Measurements from ENCODE around the gene ZNF688.
"Not testable (repeated sequence)": the region's sequence is repeated elsewhere in the genome, so short reads cannot be mapped to it uniquely, and the experiment has no call there.

ZNF688 gene

DNA sequence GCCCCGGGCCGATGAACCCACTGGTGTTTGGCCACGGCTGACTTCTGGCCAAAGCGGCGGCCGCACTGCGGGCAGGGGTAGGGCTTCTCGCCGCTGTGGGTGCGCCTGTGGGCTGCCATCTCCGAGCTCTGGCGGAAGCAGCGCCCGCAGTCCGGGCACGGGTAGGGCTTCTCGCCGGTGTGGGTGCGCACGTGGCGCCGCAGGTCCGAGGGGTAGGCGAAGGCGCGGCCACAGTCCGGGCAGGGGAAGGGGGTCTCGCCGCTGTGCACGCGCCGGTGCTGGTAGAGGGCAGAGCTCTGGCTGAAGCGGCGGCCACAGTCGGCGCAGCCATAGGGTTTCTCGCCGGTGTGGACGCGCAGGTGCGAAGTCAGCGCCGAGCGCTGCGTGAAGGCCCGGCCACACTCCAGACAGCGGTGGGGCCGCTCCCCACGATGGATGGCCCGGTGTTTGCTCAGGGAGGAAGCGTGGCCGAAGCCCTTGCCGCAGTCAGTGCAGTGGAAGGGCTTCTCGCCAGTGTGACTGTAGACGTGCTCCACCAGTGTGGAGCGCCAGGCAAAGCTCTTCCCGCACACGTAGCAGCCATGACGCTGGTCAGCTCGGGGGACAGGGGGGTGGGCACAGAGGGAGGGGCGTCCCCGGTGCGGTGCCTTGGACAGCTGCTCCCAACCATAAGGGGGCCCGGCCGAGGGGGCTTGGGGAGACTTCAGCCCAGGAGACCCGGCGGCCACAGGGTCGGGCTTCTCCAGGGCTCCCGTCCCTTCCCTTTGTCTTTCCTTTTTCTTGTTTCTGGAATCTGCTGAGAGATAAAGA lies 16.0 kb downstream of the ZNF688 start:
- no peak for DNase-seq

DNA sequence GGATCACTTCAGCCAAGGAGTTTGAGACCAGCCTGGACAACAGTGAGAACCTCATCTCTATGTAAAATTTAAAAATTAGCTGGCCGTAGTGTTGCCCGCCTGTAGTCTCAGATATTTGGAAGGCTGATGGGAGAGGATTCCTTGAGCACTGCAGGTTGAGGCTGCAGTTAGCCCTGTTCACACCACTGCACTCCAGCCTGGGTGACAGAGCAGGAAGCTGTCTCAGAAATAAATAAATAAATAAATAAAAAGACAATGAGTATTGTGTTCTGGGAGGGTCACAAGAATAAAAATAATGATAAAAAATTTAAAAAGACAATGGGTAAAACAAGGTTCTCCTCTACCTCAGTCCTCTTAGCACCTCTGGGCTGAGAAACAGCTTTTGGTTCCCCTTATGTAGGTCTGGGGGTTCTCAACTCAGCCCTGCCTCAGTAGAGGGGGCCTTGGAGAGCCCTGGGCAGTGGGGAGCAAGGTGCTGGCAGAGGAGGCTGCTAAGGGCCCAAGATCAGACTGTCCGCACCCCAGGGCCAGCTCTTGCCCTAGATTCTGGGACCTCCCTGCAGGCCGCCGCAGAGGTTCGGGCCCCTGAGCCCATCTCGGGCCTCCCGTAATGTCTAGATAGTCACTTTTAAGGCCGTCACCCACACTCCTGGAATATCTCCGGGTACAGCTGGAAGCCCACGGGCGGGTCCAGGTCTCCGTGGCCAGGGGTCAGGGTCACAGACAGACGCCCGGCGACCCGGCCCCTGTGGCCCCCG lies 16.8 kb downstream of the ZNF688 start:
- DNase-seq, result no peak

DNA sequence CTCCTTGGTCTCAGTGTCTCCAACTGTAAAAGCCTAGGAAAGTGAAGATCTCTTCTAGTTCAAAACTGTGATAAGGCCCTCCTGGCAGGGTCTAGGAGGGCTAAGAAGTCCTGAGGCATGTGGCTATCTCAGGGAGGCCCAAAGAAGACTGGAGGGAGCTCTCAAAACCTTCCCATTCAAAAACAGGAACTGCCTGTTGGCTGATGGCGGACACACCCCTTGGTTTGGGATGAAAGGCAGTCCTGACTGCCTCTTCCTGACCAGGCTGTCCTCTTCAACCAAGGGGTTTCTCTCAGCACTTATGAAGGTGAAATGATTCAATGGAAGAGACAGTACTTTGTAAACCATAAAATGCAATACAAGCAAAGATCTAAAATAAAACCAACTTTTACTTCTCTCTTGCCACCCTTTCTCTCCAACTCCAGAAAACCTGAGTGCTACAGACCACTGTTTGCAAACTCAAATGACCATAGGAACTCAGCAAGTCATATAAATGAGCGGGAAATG lies 18.1 kb downstream of the ZNF688 start:
- no peak for DNase-seq

DNA sequence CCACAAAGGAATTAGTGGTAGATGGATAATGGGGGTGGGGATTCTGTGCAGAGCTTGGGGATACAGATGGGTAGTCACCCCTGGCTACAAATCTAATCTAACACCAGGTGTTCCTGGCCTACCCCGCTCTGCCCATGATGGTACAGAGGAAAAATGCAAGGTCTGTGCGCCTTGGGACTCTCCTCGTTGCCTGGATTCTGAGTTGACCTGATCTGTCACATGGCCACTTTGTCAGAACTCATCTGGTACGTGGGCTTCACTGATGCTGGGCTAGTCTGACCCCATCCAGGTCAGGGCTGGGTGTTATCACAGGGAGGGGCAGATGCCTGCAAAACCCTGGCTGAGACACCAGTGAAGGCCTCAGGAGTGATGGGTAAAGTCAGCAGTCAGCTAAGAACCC lies 18.6 kb downstream of the ZNF688 start:
- DNase-seq, result no peak

DNA sequence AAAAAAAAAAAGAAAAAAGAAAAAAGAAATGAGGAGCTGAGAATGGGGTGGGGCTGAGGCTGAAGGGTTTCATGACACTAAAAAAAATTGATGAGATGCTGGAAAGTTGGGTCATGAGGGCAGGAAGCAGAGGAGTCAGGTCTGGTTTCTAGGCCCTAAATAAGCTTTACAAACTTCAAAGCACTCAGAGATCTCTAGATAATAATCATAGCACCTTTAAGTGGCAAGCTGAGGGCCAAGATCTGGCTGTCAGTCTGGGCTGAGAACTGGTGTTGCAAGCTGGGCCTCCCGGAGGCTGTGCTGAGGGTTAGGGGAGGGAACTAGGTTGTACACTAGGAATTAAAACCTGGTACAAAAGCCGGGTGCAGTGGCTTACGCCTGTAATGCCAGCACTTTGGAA lies 19.7 kb downstream of the ZNF688 start:
- DNase-seq, result peak; percentile 56

DNA sequence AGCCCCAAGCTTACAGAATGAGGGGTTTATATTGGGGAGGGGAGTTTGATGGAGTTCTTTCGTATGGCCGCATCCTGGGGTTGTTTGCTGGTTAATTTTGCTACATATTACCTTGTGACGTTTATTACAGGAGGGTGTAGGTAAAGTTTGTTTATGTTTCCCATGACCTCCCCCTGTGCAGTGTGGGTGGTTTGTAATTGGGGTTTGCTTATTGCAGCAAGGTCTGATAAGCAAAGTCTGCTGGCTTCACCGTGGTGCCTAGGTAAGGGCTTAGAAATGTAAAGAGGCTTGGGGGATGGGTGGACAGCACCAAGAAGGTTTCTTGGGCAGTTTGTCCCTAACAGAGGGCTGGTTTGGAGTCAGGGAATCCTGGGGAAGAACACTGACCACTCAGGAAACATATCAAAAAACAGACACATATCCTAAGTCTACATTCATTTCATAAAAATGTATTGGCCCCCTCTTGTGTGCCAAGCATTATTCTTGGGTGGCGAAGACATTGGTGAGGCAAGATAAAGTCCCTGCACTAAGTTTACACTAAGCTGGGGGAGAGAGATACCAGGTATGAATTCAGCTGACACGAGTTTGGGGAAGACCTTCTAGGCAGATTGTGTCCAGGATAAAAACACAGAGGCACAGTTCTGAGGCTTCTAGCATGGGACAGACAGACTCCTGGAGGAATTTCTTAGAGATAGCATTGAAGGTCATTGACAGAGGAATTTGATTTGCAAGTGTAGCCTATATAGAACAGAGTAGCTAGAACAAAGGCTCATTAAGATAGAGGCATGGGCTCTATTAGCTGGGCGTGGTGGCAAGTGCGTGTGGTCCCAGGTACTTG lies 22.9 kb downstream of the ZNF688 start:
- DNase-seq, result no peak

DNA sequence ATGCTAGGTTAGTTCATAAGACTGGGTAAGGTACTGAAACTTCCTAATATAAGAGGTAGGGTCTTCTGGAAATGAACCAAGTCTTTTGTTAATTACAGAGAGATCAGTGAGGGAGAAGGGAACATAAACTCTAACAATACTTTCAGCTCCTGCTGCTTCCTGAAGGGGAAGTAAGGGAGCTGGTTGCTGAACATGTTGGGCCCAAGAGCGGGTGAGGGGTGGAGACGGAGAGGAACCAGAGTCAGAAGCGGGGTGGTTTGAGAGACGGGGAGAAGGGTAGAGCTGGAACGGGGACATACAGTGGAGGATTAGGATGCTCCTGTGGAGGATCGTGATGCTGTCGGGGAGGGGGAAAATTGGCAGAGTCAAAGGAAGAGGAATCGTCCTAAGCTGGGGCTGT lies 25.4 kb downstream of the ZNF688 start:
- DNase-seq, result no peak

DNA sequence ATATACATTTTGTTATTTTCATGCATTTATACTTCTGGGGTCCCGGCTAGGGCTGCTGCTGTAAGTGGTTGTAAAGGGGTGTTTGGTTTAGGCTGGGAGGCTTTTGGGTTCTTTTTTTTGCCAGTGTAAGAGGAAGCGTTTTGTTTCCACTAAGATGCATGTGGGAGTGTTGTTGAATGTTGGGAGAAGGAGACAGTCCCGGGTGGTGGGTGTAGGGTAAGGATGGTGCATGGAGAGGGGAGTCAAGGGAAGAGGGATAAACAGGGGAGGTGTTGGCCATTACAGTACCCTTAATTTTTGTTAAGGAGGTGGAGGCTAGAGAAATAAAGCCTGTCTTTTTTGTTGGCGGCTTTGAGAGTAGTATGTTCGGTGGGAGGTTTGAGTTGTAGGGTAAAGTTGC lies 28.4 kb downstream of the ZNF688 start:
- no peak for DNase-seq

DNA sequence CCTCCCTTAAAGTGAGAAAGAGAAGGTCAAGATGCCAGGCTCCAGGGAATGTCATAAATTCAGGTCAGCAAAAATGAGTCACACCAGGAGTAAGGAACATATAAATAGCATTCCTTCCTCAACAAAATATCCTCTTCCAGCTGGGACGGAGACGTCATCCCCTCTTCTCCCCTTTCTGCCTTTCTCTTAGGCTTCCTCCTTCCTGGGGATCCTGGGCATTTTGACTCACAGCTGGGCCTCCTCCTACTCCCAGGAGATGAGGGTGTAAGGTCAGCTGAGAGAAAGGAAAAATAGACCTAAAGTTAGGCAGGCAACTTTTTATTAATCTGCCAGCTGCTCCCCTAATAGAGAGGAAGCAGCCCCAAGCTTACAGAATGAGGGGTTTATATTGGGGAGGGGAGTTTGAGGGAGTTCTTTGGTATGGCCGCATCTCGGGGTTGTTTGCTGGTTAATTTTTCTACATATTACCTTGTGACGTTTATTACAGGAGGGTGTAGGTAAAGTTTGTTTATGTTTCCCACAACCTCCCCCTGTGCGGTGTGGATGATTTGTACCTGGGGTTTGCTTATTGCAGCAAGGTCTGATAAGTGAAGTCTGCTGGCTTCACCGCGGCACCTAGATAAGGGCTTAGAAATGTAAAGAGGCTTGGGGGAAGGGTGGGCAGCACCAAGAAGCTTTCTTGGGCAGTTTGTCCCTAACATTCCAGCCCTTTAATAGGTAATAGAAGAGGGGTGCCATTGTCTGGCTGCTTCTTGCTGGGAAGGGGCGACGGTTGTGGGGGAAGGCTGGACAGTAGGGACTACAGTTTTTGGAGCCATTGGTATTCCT lies 29.8 kb downstream of the ZNF688 start:
- DNase-seq, result no peak

DNA sequence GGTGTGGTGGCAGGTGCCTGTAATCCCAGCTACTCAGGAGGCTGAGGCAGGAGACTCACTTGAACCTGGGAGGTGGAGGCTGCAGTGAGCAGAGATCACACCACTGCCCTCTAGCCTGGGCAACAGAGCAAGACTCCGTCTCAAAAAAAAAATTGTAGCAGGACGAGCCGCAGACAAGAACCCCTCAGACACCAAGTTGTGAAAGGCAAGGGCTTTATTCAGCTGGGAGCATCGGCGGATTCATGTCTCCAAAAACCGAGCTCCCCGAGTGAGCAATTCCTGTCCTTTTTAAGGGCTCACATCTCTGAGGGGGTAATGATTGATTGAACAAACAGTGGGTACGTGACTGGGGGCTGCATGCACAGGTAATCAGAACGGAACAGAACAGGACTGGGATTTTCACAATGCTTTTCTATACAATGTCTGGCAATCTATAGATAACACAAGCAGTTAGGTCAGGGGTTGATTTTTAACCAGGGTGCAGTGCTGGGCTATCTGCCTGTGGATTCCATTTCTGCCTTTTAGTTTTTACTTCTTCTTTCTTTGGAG lies 30.5 kb downstream of the ZNF688 start:
- not testable (repeated sequence) for DNase-seq

DNA sequence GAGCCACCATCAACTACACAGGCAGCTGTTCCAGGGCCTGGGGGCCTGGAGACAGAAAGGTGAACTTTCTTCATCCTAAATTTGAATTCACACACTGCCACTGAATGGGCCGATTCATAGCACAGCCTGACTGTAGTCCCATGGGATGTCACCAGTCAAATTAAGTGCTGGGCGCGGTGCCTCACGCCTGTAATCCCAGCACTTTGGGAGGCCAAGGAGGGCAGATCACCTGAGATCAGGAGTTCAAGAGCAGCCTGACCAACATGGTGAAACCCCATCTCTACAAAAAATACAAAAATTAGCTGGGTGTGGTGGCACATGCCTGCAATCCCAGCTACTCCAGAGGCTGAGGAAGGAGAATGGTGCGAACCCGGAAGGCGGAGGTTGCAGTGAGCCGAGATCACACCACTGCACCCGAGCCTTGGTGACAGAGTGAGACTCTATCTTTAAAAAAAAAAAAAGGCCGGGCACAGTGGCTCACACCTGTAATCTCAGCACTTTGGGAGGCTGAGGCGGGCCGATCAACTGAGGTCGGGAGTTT lies 31.5 kb downstream of the ZNF688 start:
- not testable (repeated sequence) for DNase-seq

DNA sequence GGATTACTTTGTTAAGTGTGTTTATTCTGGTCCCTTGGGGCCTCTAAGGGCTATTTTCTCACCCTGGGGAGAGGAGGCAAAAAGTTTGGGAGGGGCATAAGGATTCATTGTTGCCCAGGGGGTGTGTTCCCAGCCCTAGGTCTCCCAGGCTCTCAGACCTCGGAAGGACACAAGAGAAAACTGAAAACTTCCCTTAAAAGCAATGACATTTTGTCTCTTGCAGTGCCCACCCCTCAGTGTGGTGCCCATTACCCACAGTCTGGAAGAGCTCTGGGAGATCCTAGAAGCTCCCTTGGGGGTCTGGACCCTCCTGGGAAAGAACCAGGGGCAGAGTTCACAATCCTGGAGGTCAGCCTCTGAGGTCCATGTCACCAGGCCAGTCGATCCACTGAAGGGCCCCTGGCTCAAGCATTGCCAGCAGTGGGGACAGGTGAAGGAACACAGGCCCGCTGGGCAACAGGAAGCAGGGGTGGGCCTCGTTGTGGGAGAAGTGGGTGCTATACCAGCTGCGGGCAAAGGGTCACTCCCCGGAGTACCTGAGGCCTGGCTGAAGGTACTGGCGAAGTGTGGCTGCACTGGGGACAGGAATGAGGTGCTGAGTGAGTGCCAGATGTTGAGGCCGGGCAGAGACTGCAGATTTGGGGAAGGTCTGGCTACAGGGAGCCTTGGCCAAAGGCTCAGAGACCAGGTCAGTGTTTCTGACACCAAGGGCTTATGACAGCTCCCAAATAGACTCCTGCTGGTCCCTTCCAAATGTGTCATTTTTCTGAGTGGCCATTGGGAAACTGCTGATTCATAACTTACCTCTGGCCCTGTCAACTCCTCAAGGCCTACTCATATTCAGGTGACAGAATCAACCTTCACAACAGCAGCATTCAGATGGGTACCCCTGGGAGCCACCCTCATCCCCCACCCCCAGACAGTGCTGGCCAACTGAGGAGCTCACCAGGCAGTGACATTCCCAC lies 32.2 kb downstream of the ZNF688 start:
- no peak for DNase-seq

DNA sequence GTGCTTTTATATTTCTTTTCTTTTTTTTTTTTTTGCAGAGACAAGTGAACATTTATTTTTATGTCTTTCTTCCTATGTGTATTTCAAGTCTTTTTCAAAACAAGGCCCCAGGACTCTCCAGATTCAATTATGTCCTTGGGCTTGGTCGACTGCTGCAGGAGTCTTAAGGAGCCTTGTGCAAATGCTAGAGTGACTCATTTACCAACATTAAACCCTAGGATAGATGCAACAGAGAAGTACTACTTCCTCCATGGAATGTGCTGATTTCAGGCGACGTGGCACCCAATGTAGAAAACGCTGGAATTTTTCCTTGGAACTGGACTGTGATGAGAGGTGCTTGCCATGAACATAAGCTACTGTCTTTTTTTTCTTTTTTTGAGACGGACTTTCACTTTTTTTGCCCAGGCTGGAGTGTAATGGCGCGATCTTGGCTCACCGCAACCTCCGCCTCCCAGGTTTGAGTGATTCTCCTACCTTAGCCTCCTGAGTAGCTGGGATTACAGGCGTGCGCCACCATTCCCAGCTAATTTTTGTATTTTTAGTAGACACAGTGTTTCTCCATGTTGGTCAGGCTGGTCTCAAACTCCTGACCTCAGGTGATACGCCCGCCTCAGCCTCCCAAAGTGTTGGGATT lies 35.0 kb downstream of the ZNF688 start:
- not testable (repeated sequence) for DNase-seq

DNA sequence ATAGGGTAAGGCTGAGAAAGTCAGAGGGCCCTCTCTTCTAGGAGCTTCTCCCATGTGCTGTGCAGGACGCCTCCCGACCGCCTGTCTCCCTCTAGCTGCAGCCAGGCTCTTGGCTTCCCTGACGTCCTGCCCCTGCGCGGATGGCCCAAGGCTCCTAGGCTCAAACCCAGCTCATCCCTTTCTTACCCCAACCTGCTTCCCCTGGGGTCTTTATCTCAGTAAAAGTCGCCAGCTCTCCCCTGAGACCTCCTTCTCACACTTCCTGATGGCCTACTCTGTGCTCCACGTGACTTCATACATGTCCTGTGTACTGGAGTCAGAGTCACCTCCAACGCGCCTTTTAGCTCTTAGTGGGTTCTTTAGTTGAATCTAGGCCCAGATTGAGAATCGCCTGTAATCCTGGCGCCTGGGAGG lies 35.7 kb downstream of the ZNF688 start:
- DNase-seq, result peak; percentile 70

DNA sequence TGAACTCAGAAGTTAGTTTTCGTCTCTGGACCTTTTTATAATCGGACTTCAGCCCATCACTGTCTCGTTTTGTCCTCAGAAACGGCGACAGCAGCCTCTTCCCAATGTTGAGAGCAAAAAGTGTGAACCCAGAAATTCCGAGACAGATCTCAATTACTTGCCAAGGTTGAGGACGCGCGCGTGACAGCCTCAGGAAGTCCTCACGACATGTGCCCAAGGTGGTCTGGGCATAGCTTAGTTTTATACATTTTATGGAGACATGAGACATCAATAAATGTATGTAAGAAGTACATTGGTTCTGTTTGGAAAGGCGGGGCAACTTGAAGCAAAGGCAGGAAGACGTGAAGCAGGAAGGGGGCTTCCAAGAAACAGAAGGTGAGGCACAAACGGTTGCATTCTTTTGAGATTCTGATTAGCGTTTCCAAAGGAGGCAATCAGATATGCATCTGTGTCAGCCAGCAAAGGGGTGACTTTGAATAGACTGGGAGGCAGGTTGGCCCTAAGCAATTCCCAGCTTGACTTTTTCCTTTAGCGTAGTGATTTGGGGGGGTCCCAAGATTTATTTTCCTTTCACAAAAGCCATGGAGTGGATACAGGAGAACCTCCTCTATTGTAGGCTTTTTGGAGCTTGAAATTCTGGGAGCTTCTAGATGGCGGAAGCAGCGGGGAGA lies 36.3 kb downstream of the ZNF688 start:
- no peak for DNase-seq

DNA sequence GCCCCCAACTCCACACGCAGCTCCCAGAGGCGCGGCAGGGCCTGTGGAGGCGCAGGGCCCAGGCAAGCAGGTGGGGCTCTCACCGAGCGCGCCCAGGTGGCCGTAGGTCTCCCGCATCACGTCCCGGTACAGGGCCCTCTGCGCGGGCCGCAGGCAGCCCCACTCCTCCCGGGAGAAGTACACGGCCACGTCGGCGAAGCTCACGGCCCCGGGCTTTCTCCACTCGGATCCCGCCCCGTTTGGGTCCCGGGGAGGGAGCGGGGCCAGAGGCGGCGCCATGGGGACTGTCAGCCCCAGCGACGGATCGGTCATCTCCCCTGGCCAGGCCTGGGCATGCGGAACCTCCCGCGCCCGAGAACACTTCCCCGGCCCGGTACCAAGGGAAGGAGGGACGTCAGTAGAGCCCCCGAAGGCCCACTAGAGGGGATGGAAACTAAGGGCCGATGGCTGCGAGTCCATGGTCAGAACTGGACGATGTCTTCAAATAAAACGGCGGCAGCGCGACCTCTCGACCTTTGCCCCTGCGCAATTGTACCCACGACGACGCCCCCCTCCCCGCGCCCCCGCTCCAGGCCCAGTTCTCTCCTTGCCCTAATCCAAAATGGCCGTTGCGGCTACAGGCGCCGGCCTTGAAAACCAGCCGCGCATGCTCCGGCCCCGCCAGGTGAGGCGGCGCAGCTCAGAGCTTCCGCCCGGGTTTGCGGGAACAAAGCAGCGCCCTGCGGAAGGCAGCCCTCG lies 37.0 kb downstream of the ZNF688 start, which contains the start of gene ZNF747:
TSS of gene ZNF747 (minus strand) at position 491 of the 738 bp plus-strand sequence. CDS start at position 312, 179 bp downstream.
- DNase-seq, result peak; percentile 92

DNA sequence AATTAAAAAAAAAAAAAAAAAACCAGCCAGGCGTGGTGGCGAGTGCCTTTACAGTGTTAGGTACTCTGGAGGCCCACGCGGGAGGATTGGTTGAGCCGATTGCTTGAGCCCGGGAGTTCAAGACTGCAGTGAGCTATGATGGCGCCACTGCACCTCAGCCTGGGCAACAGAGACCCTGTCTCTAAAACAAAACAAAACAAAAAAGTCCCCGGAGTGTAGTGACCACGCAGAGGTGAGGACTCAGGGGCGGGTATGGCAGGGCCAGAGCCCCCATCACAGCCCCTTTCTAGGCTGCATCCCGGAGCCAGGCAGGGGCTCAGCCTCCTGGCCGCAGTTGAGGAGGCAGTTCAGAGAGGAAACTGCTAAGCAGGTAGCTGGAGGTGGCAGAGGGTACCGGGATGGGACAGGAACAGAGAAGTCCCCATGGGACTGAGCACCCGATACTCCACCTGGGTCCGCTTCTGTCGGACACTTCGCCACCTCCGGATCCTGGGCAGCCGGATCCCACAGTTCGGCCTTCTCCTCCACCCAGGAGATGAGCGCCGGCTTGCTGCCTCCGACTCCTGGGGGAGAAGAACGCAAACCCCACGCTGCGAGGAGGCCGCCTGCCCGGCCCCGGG lies 37.7 kb downstream of the ZNF688 start:
- peak; percentile 28 for DNase-seq

DNA sequence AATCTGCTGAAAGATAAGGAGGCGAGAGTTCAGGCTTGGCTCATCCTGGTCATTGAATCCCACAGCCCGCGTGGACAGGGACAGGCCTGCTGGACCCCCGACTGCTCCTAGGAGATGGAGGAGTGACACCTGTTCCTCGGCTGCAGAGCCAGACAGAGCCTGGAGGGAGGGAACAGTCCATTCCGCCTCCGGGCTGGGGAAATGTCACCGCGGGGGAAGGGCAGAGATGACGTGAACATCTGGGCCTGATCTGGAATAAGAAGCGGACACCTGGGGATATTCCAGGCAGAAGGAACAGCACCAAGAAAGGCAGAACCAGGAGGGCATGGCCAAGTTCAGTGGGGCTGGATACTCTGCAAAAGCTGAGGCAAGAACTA lies 38.4 kb downstream of the ZNF688 start:
- no peak for DNase-seq

Data from stimulated activated CD4-positive, alpha-beta T cell treated with anti-CD3 and anti-CD28 coated beads, Interleukin-4, amount 100 ng/mL, for 1 hour (primary cell).